Stimulated activated naive CD4-positive, alpha-beta T cell treated with Interleukin-2 at 50 U/mL for 16 hours (primary cell): ENCODE data around the gene MAST2.
A peak's percentile ranks its signal among the peaks of the same experiment; 100 is the strongest.
"Not testable (repeated sequence)": the region's sequence is repeated elsewhere in the genome, so short reads cannot be mapped to it uniquely, and the experiment has no call there.

ENCODE experiments used
- DNase-seq: peaks from one replicate; lab custom pipeline; 2025; lab: John Stamatoyannopoulos, UW

MAST2 gene

GRCh38 chr1:45803299-45803780 lies at the start of gene MAST2:
Gene MAST2, plus strand, starts transcription at chr1:45803612. Its CDS starts 284 bp downstream, at chr1:45803896.
- DNase-seq, result peak; percentile 84

- no peak for DNase-seq
Observed at GRCh38 chr1:45755697-45756096, 47.7 kb upstream of the MAST2 start.

- no peak for DNase-seq
Observed at GRCh38 chr1:45762291-45762690, 41.1 kb upstream of the MAST2 start.

GRCh38 chr1:45765999-45766792 lies 37.2 kb upstream of the MAST2 start:
- DNase-seq, result no peak

- no peak for DNase-seq
Observed at GRCh38 chr1:45767035-45767434, 36.4 kb upstream of the MAST2 start.

- DNase-seq, result no peak
Observed at GRCh38 chr1:45769261-45769932, 34.0 kb upstream of the MAST2 start.

GRCh38 chr1:45772971-45773370 lies 30.4 kb upstream of the MAST2 start:
- DNase-seq, result no peak

- DNase-seq, result no peak
Observed at GRCh38 chr1:45775794-45776193, 27.6 kb upstream of the MAST2 start.

- no peak for DNase-seq
Observed at GRCh38 chr1:45785583-45785982, 17.8 kb upstream of the MAST2 start.

- no peak for DNase-seq
Observed at GRCh38 chr1:45787905-45788304, 15.5 kb upstream of the MAST2 start.

GRCh38 chr1:45789601-45790000 lies 13.8 kb upstream of the MAST2 start:
- no peak for DNase-seq

- DNase-seq, result no peak
Observed at GRCh38 chr1:45792744-45793143, 10.7 kb upstream of the MAST2 start.

- DNase-seq, result no peak
Observed at GRCh38 chr1:45793942-45794604, 9.3 kb upstream of the MAST2 start.

- DNase-seq, result no peak
Observed at GRCh38 chr1:45796381-45796780, 7.0 kb upstream of the MAST2 start.

GRCh38 chr1:45796946-45797345 lies 6.5 kb upstream of the MAST2 start:
- no peak for DNase-seq

- no peak for DNase-seq
Observed at GRCh38 chr1:45800899-45801298, 2.5 kb upstream of the MAST2 start.

GRCh38 chr1:45802343-45803298 lies 791 bp upstream of the MAST2 start:
- DNase-seq, result no peak

- not testable (repeated sequence) for DNase-seq
Observed at GRCh38 chr1:45803781-45804668, 613 bp downstream of the MAST2 start.

- DNase-seq, result no peak
Observed at GRCh38 chr1:45804669-45804969, 1.2 kb downstream of the MAST2 start.

GRCh38 chr1:45806129-45806528 lies 2.7 kb downstream of the MAST2 start:
- no peak for DNase-seq

GRCh38 chr1:45809761-45810160 lies 6.3 kb downstream of the MAST2 start:
- DNase-seq, result no peak
